GM18858 (cell line): ENCODE measurements around the gene LGALS1.
"Not testable (repeated sequence)": the region's sequence is repeated elsewhere in the genome, so short reads cannot be mapped to it uniquely, and the experiment has no call there.

Experiments used
- ATAC-seq: cut with Tn5 transposase; IDR thresholded peaks from one replicate; pipeline ENCODE4 v1.9.1; 2021; ENCODE audit not compliant: unreplicated experiment

Gene LGALS1

DNA sequence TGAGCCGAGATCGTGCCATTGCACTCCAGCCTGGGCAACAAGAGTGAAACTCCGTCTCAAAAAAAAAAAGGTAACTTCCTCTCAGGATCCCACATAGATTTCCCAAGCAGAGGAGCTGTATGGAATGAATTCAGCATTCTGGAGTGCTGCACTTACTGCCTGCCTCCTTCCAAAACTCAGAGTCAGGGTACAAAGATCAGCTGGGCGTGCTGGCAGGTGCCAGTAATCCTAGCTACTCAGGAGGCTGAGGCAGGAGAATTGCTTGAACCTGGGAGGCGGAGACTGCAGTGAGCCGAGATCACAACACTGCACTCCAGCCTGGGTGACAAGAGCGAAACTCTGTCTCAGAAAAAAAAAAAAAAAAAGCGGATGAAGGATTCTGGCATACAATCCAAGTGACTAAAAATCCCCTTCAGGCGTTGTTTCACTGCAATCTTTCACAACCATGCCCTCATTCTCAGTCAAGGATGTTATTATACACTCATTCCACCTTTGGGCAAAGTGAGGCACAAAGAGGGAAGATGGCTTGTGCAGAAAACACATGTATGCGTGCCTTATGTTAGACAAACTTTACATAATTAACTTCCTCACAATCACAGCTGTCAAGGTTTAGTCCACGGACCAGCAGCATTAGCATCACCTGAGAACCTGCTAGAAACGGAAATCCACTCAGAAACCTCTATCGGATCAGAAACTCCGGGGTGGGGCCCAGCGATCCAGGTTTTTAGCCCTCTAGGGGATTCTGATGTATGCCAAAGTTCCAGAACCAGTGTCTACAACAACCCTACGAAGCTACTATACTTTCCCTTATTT is 9.6 kb downstream of the LGALS1 start:
- no peak for ATAC-seq

DNA sequence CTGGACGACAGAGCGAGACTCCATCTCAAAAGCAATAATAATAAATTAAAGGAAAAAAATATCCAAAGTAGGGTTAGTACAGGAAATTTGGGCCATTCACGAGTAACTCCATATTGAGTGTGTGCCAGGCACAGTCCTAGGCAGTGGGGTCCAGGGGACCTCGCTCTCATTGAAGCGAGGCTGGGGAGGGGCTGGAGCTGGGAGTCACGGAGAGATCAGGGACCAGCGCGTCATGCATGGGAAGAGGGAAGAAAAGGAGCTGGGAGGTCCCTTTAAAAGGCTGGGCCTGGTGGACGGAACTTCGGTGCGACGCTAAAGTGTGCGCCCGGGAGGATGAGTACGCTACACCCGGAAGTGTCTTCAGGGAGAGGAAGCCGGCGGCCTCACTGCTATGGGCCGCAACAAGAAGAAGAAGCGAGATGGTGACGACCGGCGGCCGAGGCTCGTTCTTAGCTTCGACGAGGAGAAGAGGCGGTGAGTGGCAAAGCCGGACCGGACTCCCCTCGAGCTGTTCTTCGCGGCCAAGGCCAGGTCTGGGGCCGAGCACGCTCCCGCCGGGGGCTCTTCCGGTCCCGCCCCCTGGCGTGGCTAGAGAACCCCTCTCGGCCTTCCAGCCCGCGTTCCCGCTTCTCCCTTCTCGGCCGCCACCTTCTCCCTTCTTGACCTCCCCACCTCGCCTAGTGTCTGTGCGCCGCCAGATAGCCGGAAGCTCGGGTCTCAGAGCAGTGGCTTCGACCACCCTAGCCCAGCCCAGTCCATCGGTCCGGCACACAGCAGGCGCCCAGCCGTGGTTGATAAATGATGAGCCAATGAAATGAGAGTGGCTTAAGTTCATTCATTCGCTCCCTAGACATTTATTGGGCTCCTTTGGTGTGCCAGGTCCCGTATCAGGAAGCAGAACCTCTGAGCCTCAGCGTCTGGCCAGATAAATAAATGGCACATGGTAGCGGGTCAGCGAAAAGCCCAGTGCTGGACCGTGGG is 10.9 kb downstream of the LGALS1 start, which contains the start of gene NOL12:
NOL12 (plus strand) TSS at position 342 of the 981 bp plus-strand sequence; CDS start at position 392, 50 bp downstream.
- ATAC-seq, result no peak

DNA sequence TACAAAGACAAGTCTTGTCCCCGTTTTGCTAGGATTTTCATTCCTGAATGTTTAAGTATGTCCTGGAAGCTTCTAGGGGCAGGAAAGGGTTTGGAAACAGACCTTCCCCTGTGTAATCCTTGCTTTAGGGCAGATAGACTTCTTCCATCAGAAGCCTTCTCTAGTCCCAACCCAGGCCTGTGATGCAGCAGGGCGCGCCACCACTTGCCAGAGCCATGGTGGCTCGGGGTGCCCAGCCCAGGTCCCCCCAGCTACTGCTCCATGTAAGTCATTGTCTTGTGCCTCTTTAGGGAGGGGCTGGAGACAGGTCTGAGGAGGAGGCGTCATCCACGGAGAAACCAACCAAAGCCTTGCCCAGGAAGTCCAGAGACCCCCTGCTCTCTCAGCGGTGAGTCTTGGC is 15.0 kb downstream of the LGALS1 start:
- no peak for ATAC-seq

DNA sequence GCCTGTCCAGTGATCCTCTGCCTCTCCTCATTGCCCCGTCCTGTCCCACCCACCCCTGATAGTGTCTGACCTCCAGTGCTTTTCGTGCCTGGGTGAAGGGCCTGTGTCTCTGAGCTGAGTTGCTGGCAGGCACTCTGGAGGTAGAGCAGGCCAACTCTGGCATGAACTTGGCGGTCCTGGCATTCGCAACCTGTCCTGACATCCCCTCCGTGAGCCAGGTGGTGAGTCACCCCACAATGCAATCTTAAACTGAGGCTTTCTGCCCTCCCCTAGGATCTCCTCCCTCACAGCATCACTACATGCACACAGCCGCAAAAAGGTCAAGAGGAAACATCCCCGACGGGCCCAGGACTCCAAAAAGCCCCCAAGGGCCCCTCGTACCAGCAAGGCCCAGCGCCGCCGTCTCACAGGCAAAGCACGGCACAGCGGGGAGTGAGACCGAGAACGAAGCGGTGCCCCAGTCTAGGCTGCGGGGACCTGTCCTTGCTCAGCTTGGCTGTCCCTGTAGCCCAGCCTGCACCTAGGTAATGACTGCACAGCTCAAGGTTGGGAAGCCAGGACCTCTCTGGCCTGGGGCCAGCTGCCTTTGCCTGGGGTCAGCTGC is 15.6 kb downstream of the LGALS1 start:
- no peak for ATAC-seq

DNA sequence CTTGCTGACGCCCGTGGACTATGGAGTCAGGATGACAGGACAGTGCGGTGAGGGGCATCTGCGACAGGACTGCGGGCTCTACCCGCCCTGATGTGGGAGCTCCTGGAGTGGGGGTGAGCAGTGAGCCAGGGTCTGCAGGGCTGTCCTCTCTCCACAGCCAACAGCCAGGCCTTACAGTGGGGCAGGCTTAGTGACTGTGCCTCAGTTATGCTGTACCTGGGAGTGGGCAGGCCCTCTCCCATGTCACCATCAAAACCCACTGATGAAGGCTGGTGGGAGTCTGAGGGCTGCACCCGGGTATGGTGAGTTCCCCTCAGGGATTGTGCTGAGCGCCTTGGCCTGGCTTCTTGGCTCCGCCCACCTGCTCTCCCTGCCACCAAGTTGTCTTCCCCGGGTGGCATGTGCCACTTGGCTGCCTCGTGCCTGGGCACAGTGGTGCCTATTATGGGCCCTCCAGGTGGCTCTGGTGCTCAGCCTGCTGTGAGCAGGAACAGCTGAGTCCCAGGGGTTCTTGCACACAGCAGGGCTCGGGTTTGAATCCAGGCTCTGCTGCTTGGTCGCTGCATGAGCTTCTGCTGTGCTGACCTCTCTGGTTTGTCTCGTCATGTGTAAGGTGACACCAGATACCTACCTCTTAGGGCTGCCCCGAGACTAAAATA is 17.3 kb downstream of the LGALS1 start:
- ATAC-seq, result no peak

DNA sequence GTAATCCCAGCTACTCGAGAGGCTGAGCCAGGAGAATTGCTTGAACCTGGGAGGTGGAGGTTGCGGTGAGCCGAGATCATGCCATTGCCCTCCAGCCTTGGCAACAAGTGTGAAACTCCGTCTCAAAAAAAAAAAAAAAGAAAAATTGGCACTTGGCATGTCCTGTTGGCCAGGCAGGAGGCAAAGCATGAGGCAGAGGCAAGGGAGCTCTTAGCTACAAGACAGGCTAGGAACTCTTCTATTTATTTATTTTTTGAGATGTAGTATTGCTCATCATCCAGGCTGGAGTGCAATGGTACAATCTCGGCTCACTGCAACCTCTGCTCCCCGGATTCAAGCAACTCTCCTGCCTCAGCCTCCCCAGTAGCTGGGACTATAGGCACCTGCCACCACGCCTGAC is 18.7 kb downstream of the LGALS1 start:
- not testable (repeated sequence) for ATAC-seq

DNA sequence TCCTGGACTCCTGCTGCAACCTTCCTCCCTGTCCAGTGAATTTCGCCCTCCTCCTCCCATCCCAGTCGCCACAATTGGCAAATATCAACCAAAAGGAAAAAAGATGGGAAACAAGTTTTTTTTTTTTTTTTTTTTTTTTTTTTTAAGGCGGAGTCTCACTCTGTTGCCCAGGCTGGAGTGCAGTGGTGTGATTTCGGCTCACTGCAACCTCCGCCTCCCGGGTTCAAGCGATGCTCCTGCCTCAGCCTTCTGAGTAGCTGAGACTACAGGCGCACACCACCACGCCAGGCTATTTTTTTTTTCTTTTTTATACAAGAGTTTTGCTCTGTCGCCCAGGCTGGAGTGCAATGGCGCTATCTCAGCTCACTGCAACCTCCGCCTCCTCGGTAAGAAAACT is 20.8 kb downstream of the LGALS1 start:
- not testable (repeated sequence) for ATAC-seq

DNA sequence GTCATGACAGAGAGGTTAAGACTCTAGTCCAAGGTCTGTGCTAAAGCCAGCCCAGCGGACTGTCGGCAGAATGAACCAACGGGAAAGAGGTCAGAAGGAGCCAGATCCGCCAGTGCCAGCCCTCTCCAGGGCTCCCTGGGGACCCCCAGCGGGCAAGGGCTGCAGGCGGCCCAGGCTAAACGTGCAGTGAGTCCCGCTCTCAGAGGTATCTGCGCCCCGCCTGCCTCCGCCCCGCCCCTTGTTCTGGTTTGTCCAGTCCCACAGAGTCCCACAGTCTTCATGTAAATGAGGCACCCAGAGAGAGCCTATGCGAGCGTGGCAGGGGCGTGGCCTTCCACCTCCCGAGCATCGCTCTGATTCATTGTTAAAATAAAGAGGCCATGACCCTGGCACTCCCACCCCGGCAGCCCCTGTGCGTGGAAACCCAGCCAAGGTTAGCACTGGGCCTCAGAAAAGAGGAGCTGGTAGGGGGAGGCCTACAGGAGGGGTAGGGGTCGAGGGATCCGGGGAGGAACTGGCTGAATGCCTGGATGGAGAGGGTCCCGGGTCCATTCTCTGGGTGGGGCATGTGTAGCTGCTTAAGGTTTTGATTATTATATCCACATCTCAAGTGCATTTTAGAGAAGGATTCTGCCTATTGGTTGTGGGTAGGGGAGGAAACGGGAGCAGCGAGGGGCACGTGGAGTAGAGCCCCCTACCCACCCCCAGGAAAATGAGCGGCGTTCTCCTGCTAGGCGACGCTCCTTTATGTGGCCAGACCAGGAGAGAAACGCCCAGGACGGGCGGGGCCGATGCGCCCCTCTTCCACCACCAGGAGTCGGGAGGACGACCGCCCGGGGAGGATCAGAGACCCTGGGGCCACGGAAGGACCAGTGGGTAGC is 21.5 kb downstream of the LGALS1 start, which contains the start of gene TRIOBP:
TRIOBP (plus strand) TSS at position 392 of the 881 bp plus-strand sequence. CDS start 4,318 bp downstream, outside the sequence.
- no peak for ATAC-seq

DNA sequence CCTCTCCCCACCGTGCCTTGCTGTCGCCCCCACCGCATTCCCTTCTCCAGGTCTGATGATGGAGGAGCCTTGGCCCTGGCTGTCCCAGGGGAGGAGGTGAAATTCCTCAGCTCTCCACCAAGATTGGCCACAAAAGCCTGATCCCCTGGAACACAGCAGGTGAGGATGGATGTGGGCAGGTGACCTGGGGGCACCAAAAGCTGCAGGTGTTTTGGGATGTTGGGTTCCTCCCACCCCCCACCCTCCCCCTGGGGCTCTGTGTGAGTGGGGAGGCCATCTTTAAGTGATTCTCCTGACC is 22.1 kb downstream of the LGALS1 start:
- ATAC-seq, result no peak

DNA sequence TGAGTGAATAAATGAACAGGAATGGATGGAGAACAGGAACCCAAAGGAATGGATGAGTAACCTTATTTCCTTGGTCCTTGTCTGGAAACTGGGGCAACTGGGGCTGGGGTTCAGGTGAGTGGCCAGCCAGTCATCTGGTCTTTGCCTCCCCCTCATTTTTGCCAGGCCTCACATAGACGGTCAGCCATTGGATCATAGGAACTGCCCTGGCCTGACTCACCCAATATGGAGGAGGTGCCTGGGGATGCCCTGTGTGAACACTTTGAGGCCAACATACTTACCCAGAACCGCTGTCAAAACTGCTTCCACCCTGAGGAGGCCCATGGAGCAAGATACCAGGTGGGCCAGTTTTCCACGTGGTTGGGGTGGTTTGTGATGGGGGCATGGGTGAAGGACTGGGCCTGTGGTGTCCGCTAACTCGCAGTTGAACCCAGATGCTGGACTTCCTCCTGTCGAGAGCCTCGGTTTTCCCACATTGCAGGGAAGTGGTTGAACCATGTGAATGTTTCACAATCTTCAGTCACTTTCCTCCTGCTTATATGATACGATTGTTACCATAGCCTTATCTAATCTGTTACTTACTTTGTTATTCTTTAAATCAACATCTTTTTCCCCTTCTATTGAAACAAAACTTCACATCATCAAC is 25.8 kb downstream of the LGALS1 start:
- ATAC-seq, result no peak

DNA sequence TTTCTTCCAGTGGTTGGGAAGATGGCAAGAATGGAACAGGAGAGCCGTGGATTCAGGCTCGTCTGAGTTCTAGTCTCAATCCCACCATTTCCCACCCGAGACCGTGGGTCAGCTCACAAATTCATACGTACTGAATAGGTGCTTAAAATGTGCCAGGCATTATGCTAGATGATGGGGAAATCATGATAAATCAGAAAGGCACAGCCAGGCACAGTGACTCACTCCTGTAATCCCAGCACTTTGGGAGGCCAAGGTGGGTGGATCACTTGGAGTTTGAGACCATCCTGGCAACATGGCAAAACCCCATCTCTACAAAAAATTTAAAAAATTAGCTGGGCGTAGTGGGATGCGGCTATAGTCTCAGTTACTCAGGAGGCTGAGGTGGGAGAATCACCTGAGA is 28.5 kb downstream of the LGALS1 start:
- no peak for ATAC-seq

DNA sequence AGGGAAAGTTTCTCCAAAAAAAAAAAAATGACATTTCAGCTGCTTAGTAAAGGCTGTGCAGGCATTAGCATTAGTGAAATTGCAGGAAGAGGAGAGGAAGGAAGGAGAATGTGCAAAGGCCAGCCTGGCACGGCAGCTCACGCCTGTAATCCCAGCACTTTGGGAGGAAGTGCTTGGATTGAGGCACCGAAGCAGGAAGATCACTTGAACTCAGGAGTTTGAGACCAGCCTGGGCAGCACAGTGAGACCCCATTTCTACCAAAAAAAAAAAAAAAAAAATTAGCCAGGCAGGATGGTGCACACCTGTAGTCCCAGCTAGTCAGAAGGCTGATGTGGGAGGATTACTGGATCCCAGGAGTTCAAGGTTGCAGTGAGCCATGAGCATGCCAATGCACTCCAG is 29.2 kb downstream of the LGALS1 start:
- ATAC-seq, result no peak

DNA sequence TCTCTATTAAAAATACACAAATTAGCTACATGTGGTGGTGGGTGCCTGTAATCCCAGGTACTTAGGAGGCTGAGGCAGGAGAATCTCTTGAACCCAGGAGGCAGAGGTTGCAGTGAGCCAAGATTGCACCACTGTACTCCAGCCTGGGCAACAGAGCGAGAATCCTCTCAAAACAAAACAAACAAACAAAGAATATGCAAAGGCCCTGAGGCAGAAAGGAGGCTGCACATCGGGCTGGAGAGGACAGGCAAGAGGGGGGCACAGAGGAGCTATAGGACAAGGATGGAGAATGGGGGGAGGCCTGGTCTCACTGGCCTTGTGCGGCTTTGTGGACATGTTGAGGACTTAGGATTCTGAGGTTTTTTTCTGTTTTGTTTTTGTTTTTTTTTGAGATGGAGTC is 29.8 kb downstream of the LGALS1 start:
- no peak for ATAC-seq

DNA sequence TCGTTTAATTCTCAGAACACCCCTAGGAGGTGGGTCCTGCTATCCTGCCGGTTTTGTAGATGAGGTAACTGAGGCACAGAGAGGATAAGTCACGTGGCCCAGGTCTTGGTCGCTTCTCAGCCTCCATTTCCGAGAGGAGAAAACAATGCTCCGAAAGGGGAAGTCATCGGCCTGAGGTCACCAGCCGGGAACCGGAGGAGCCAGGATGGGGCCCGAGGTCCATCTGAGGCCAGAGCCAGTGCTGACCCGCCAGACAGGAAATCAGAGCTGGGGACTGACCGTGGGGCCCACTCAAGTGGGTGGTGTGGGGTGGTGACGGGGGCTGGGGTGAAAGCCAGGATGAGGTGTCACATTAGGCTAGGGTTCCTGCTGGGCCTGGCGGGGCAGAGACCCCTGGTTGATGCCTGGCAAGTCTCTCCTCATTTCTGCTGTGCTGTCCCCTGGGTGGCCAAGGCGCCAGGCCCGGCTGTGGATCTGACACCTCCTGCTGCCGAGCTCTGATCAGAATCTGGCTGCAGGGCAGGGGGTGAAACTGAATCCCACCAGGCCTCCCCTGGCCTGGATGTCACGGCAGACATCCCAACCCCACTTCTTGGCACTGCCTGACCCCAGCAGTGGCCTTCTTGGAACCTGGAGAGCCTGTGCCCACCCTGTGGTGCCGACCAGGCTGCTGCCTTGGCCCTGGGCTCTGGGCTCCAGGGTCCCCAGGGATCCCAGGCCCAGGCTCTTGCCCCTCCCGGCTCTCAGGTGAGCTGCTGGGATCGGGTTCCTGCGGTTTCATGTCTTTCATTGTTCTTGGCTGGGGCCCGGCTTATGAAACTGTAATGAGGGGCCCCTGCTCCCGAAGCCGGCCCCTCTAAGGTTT is 33.4 kb downstream of the LGALS1 start:
- ATAC-seq, result no peak

DNA sequence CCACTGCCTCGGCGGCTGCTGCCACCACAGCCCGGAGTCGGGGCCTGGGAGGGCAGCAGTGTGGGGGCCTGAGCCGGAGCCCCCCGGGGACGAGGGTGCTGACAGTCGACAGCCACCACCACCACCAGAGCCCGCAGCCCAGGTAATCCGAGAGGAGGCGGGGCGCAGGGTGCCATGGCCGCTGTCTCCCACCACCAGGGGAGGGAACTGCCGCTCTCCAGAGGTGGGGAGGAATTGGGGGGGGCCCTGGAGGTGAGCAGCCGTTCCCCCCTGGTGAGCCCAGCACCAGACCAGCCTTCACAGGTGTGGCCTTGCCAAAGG is 34.0 kb downstream of the LGALS1 start:
- ATAC-seq, result no peak

DNA sequence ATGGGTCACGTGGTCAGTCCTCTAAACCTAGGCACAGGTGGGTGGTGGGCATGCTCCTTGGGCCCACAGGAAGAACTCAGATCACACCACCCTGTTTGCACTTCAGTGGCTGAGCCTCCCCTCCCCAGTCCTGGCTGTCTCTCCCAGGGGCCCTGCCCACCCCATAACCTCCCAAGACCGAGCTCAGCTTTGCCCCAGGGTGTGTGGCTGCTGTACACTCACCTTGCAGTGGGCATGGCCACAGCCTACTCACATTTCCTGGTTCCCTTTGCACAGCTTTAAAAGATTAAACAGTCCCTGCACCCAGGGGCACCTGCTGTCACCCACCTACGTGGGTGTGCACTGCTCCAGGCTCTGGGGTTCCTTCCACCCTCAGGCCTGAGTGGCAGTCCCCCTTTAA is 35.2 kb downstream of the LGALS1 start:
- ATAC-seq, result no peak

DNA sequence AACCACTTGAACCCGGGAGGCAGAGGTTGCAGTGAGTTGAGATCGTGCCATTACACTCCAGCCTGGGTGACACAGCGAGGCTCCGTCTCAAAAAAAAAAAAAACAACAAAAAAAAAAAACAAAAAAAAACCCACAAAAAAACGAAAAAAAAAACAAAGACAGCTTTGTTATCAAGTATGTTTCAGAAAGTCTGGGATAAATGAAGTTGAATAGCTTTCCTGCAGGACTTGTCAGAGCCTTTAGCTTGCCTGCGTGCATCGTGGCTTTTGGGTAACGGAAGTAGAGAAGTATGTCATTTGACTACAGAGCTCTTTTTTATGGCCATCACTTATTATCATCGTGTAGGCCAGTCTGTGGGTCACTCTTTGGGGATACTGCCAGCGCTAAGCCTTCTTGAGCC is 36.1 kb downstream of the LGALS1 start:
- ATAC-seq, result no peak

DNA sequence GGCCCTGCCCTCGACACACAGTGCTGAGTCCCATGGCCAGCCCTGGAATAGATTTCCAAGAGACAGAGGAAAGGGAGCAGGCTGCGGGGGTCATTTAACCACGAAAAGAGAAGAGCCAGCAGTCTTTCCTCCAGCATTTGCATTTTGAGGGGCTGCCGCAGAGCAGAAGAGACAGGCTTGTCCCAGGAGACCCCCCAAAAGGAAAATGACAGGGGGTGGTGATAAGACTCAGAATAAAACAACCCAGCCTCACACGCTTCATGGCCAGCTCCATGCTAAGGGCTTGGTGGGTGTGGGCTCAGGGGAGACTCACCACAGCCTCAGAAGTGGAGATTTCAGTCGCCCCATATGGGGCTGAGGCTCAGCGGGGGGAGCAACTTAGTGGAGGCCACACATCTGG is 38.3 kb downstream of the LGALS1 start:
- no peak for ATAC-seq

DNA sequence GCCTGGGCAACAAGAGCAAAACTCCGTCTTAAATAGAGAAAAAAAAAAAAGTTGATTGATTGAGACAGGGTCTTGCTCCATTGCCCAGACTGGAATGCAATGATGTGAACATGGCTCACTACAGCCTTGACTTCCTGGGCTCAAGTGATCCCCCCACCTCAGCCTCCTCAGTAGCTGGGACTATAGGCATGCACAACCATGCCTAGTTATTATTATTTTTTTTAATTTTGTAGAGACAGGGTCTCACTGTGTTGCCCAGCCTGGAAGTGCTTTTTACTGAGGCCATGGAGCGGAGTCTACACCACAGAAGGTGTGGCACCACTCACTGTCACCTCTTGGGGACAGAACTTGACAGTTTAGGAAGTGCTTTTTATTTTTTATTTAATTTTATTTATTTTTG is 39.2 kb downstream of the LGALS1 start:
- ATAC-seq, result no peak
